ENCODE data around the gene HOXA5.

Gene HOXA5

GRCh38 chr7:27129729-27130539, 13.5 kb downstream of the HOXA5 start (continued):
- TF ChIP-seq ZNF133 (tag by site-specific recombination; IDR thresholded peaks at IDR 0.05): no peak
- TF ChIP-seq ZNF704 (tag by site-specific recombination; IDR thresholded peaks at IDR 0.05): no peak
- TF ChIP-seq ZNF311 (tag by site-specific recombination; IDR thresholded peaks at IDR 0.05; ENCODE audit: borderline replicate concordance): no peak
- no peak for TF ChIP-seq ZNF10 (tag by site-specific recombination; IDR thresholded peaks at IDR 0.05)
- TF ChIP-seq ZNF132 (tag by site-specific recombination; IDR thresholded peaks at IDR 0.05; ENCODE audit: borderline replicate concordance): no peak
- TF ChIP-seq ZSCAN4 (tag by site-specific recombination; IDR thresholded peaks at IDR 0.05): no peak
- TF ChIP-seq ZNF555 (tag by site-specific recombination; conservative IDR thresholded peaks at IDR 0.05): no peak
- TF ChIP-seq FEZF1 (tag by site-specific recombination; IDR thresholded peaks at IDR 0.05): peak; percentile 96
- TF ChIP-seq GLIS2 (tag by site-specific recombination; IDR thresholded peaks at IDR 0.05): peak; percentile 79
- no peak for TF ChIP-seq ZNF48 (tag by site-specific recombination; IDR thresholded peaks at IDR 0.05)
- TF ChIP-seq ZNF280C (tag by site-specific recombination; IDR thresholded peaks at IDR 0.05): no peak
- no peak for TF ChIP-seq ZNF24 (tag by site-specific recombination; IDR thresholded peaks at IDR 0.05)
- no peak for TF ChIP-seq ZNF510 (tag by site-specific recombination; IDR thresholded peaks at IDR 0.05; ENCODE audit: insufficient replicate concordance)
- no peak for TF ChIP-seq ZNF169 (tag by site-specific recombination; IDR thresholded peaks at IDR 0.05)
- no peak for TF ChIP-seq ZNF639 (tag by site-specific recombination; IDR thresholded peaks at IDR 0.05)
- no peak for TF ChIP-seq ZFP41 (tag by site-specific recombination; IDR thresholded peaks at IDR 0.05; ENCODE audit: borderline replicate concordance)
- no peak for TF ChIP-seq ZNF530 (tag by site-specific recombination; IDR thresholded peaks at IDR 0.05; ENCODE audit: low read depth)
- peak; percentile 9 for TF ChIP-seq ZNF366 (tag by site-specific recombination; conservative IDR thresholded peaks at IDR 0.05)
- no peak for TF ChIP-seq ZNF785 (tag by site-specific recombination; IDR thresholded peaks at IDR 0.05)
- no peak for TF ChIP-seq ZNF585B (tag by site-specific recombination; IDR thresholded peaks at IDR 0.05)
- no peak for TF ChIP-seq ZNF561 (tag by site-specific recombination; IDR thresholded peaks at IDR 0.05; ENCODE audit: borderline replicate concordance)
- TF ChIP-seq AEBP2 (tag by site-specific recombination; IDR thresholded peaks at IDR 0.05; ENCODE audit: borderline replicate concordance): no peak
- no peak for TF ChIP-seq ZSCAN18 (tag by site-specific recombination; IDR thresholded peaks at IDR 0.05)
- TF ChIP-seq ZNF664 (tag by site-specific recombination; IDR thresholded peaks at IDR 0.05): no peak
- no peak for TF ChIP-seq SCRT2 (tag by site-specific recombination; IDR thresholded peaks at IDR 0.05)
- TF ChIP-seq ZBTB8A (tag by site-specific recombination; IDR thresholded peaks at IDR 0.05): peak; percentile 94
- TF ChIP-seq MYNN (tag by site-specific recombination; IDR thresholded peaks at IDR 0.05; ENCODE audit: borderline replicate concordance): no peak
- no peak for TF ChIP-seq BCL11B (tag by site-specific recombination; IDR thresholded peaks at IDR 0.05; ENCODE audit: low read depth)
- no peak for TF ChIP-seq ZNF174 (tag by site-specific recombination; IDR thresholded peaks at IDR 0.05)
- no peak for TF ChIP-seq ZNF558 (tag by site-specific recombination; IDR thresholded peaks at IDR 0.05)
- TF ChIP-seq ZNF580 (tag by site-specific recombination; IDR thresholded peaks at IDR 0.05): peak; percentile 88
- 0 out of 2 replicates have a peak, but pooled peaks have one; percentile 35 for TF ChIP-seq ZNF501 (tag by site-specific recombination; IDR thresholded peaks at IDR 0.05)
